Vagina (tissue), 2 donors: ENCODE data around the gene LRRC19. TPM values are rescaled to one million over a fixed set of nuclear protein-coding genes. Genes with fewer than 3 reads are reported as not detected.

Source experiments
- DNase-seq, 2 donors: peaks; one replicate each; pipeline ENCODE4 v3.0.0-alpha.2; 2017; ENCODE audit errors: extremely low spot score in 2 of 2
- H3K27ac ChIP-seq: fragments of 200-600 bp; sonication (generic); one replicate; pipeline ENCODE4 v1.5.1; 2019
- H3K27me3 ChIP-seq: fragments of 200-600 bp; sonication (generic); one replicate; pipeline ENCODE4 v1.5.1; 2019
- H3K36me3 ChIP-seq, 2 donors: fragments of 200-600 bp; sonication (generic); one replicate each; pipeline ENCODE4 v1.5.1; 2017 to 2019
- H3K4me1 ChIP-seq: fragments of 200-600 bp; sonication (generic); one replicate; pipeline ENCODE4 v1.5.1; 2019
- H3K4me3 ChIP-seq, 2 donors: fragments of 200-600 bp; sonication (generic); 1 replicate in 1 of 2; 2 replicates in 1 of 2; pipeline ENCODE4 v1.5.1; 2016 to 2019
- H3K9me3 ChIP-seq: fragments of 200-600 bp; sonication (generic); one replicate; pipeline ENCODE4 v1.5.1; 2019
- POLR2A ChIP-seq, 2 donors: fragments of 450-650 bp; IDR thresholded peaks; one replicate each; pipeline ENCODE4 v1.6.1; 2017; ENCODE audit warnings: antibody characterized with exemption in 2 of 2, mild to moderate bottlenecking in 2 of 2, moderate library complexity in 2 of 2
- POLR2AphosphoS5 ChIP-seq, 2 donors: sonication (generic); formaldehyde crosslinking; IDR thresholded peaks; one replicate each; pipeline ENCODE4 v1.9.0; 2017; ENCODE audit warnings: antibody characterized with exemption in 2 of 2, mild to moderate bottlenecking in 2 of 2, low read depth in 1 of 2; ENCODE audit not compliant: insufficient read depth in 1 of 2
- intact Hi-C: fragments of 100-400 bp; cut with DNase I; formaldehyde crosslinking; loops from one replicate; pipeline ENCODE4 v1.15.1; 2023
- total RNA-seq: library from RNA; depleted of rRNA; stranded (reverse); fragments of >200 nt; gene quantifications from one replicate; pipeline ENCODE4 v1.2.3, GENCODE V29; 2016
- TF ChIP-seq, protein P1 (sequence below), 3 experiments: fragments of 450-650 bp in 2 of 3; fragments of 200-600 bp in 1 of 3; sonication (generic) in 1 of 3; IDR thresholded peaks; one replicate each; pipeline ENCODE4 v1.5.1; 2017 to 2019; ENCODE audit warnings: antibody characterized with exemption in 3 of 3, mild to moderate bottlenecking in 2 of 3, moderate library complexity in 2 of 3

LRRC19 gene
- total RNA-seq, 1 donor from 2014 or later: not detected

DNA sequence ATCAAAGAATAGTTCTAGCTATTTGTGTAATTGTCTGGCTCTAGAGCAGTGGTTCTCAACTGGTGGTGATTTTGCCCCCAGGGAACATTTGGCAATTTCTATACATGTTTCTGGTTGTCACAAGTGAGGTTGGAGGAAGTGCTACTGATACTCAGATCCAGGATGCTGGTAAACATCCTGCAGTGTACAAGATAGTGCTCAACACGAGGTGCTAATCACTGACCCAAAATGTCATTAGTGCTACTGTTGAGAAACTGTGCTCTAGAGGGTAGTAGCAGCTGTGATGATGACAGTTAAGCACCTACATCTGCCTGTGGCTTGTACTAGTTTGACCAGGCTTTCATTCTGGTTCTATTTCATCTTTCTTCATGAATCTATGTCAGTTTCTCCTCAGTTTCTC lies 22.1 kb downstream of the LRRC19 start:
- no peak for DNase-seq
- no peak overlapping the region for H3K4me3 ChIP-seq
- no peaks in the 10 kb centered on the region for H3K27me3 ChIP-seq
- TF ChIP-seq, protein P1, sequence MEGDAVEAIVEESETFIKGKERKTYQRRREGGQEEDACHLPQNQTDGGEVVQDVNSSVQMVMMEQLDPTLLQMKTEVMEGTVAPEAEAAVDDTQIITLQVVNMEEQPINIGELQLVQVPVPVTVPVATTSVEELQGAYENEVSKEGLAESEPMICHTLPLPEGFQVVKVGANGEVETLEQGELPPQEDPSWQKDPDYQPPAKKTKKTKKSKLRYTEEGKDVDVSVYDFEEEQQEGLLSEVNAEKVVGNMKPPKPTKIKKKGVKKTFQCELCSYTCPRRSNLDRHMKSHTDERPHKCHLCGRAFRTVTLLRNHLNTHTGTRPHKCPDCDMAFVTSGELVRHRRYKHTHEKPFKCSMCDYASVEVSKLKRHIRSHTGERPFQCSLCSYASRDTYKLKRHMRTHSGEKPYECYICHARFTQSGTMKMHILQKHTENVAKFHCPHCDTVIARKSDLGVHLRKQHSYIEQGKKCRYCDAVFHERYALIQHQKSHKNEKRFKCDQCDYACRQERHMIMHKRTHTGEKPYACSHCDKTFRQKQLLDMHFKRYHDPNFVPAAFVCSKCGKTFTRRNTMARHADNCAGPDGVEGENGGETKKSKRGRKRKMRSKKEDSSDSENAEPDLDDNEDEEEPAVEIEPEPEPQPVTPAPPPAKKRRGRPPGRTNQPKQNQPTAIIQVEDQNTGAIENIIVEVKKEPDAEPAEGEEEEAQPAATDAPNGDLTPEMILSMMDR (IDR thresholded peaks at IDR 0.05): no peak
- TF ChIP-seq POLR2A (IDR thresholded peaks at IDR 0.05) (no peak), POLR2AphosphoS5 (IDR thresholded peaks at IDR 0.05; ENCODE audit: insufficient read depth in 1 of 2, low read depth in 1 of 2) (no peak)
- no peaks in the 10 kb centered on the region for H3K9me3 ChIP-seq
- no peak overlapping the region for H3K27ac ChIP-seq
- peaks cover 0 to 36% of the 10 kb centered on the region in 2 donors for H3K36me3 ChIP-seq
- intact Hi-C loops: no loop called here
- no peaks in the 10 kb centered on the region for H3K4me1 ChIP-seq

DNA sequence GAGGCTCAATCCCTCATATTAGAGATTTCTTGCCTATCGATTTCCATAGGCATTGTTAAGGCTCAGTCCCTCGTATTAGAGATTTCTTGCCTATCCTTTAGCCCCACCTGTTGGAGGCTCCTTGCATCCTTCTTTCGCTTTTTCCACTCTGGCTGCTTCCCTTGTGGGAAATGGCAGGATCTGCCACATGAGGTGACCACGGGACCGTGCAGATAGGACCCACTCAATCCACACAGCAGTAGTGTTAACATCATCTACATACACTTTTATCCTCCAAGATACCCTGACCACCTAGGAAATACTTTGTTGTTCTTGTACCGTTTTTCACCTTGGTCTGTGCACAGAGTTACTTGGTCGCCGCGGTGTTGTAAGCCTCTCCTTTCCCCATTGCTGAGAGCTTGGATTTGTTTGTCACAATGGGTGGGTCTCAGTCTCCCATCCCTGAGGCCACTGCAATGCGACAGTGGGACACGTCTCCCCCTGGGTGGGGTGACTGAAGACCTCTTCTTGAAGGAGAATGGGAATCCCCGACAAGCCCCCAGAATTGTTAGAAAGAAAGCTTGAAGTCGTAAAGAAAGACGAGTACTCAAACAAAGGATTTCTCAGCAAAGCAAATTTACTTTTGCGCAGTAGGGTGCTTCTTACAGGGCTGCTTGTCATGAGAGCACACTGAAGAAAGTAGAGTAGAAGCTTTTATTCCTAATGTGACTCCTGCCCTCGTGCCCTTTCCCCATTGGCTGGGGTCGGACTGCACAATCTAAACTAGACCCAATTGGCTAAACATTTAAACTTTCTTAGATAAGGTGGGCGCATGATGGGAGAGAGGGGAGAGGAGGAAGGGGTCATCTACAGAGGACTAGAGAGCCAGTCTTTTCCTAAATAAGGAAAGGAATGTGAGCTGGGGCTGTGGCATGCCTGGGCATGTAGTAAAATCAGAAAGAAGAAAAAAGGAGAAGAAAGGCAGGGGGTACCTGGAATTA lies 29.5 kb downstream of the LRRC19 start:
- Histone ChIP-seq H3K27ac (no peak overlapping the region), H3K4me3 (no peak overlapping the region), H3K36me3 (peaks cover 0 to 4% of the 10 kb centered on the region in 2 donors), H3K4me1 (no peaks in the 10 kb centered on the region), H3K9me3 (no peaks in the 10 kb centered on the region), H3K27me3 (no peaks in the 10 kb centered on the region)
- intact Hi-C loops: no loop called here
- no peak for DNase-seq
- TF ChIP-seq, protein P1 (IDR thresholded peaks at IDR 0.05): no peak

DNA sequence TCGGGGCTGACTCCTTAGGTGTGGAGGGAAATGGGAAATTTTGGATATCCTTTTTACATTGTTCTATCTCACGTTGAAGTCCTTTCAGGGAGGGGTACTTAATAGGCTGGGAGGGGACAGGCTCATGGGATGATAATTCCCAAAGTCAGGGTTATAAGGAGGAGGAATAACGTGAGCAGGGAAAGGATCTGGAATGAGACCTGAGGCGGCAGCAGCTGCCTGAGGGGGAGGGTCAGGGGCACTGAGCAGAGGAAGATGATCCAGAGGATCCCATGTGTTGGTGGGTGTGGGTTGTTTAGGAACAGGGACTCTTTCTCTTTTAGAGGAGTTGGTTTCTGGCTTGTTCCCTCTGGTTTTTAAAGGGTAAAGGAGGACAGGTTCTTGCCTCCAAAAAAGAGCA lies 30.5 kb downstream of the LRRC19 start:
- no peak for DNase-seq
- H3K4me1 ChIP-seq: no peaks in the 10 kb centered on the region
- no peaks in the 10 kb centered on the region for H3K27me3 ChIP-seq
- H3K4me3 ChIP-seq: no peak overlapping the region
- H3K9me3 ChIP-seq: no peaks in the 10 kb centered on the region
- H3K27ac ChIP-seq: no peak overlapping the region
- H3K36me3 ChIP-seq: peaks cover 0 to 3% of the 10 kb centered on the region in 2 donors
- TF ChIP-seq POLR2A (IDR thresholded peaks at IDR 0.05) (no peak), POLR2AphosphoS5 (IDR thresholded peaks at IDR 0.05; ENCODE audit: insufficient read depth in 1 of 2, low read depth in 1 of 2) (no peak)
- TF ChIP-seq, protein P1 (IDR thresholded peaks at IDR 0.05): no peak
- intact Hi-C loops: no loop called here

DNA sequence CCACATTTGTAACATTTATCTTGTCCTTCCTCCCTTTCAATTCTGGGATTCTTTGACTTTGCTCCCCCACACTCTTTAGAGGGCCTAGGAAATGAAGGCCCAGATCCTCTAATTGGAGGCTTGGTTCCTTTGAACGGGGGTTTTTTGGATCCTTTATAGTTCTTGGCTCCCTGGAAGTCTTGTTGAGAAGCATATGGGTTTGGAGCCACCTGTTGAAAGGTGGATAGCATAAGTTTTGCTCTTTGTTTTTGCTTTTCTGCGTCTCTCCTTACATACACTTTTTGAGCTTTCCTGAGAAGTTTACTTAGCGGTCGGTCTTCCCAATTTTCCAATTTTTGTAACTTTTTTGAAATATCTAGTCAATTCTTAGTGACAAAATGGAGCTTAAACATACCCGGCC lies 31.5 kb downstream of the LRRC19 start:
- Histone ChIP-seq H3K27ac (no peak overlapping the region), H3K36me3 (peaks cover 0 to 3% of the 10 kb centered on the region in 2 donors), H3K4me1 (no peaks in the 10 kb centered on the region), H3K27me3 (no peaks in the 10 kb centered on the region), H3K9me3 (no peaks in the 10 kb centered on the region), H3K4me3 (no peak overlapping the region)
- TF ChIP-seq, protein P1 (IDR thresholded peaks at IDR 0.05): no peak
- TF ChIP-seq POLR2A (IDR thresholded peaks at IDR 0.05) (no peak), POLR2AphosphoS5 (IDR thresholded peaks at IDR 0.05; ENCODE audit: insufficient read depth in 1 of 2, low read depth in 1 of 2) (no peak)
- intact Hi-C loops: no loop called here
- no peak for DNase-seq

DNA sequence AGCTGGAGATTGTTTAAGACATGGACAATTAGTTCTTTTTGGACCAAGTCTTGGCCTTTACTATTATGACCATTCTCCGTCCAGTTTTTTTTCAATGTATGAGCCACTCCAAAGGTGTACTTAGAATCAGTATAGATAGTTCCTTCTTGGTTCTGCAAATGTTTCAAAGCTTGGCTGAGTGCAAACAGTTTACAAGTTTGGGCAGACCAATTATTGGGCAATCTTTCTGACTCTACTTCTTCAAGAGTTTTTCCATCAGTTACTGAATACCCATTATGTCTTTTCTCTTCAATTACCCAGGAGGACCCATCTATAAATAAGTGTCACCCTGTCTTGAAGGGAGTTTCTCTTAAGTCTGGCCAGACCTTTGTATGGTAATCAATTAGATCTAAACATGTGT lies 33.8 kb downstream of the LRRC19 start:
- DNase-seq: no peak
- Histone ChIP-seq H3K27ac (no peak overlapping the region), H3K4me1 (no peaks in the 10 kb centered on the region), H3K4me3 (no peak overlapping the region), H3K27me3 (no peaks in the 10 kb centered on the region), H3K9me3 (no peaks in the 10 kb centered on the region), H3K36me3 (peaks cover 0 to 3% of the 10 kb centered on the region in 2 donors)
- TF ChIP-seq POLR2AphosphoS5 (IDR thresholded peaks at IDR 0.05; ENCODE audit: insufficient read depth in 1 of 2, low read depth in 1 of 2) (no peak), POLR2A (IDR thresholded peaks at IDR 0.05) (no peak)
- TF ChIP-seq, protein P1 (IDR thresholded peaks at IDR 0.05): no peak
- intact Hi-C loops: no loop called here
